ENCODE data around the gene LRRC58.
"Not testable (repeated sequence)": the region's sequence is repeated elsewhere in the genome, so short reads cannot be mapped to it uniquely, and the experiment has no call there.

Gene LRRC58

GRCh38 chr3:120311863-120312794 lies 37.0 kb downstream of the LRRC58 start:
- DNase-seq (ENCODE audit: insufficient read length, low spot score) (no peak), FAIRE-seq (no peak)
- TF ChIP-seq POLR2A (IDR thresholded peaks at IDR 0.05; ENCODE audit: low read depth, low read length) = no peak

- DNase-seq (ENCODE audit: insufficient read length, low spot score) (no peak), FAIRE-seq (no peak)
- TF ChIP-seq POLR2A (IDR thresholded peaks at IDR 0.05; ENCODE audit: low read depth, low read length) = no peak
These were observed 42.4 kb downstream of the LRRC58 start for GRCh38 chr3:120306519-120307455.

DNA sequence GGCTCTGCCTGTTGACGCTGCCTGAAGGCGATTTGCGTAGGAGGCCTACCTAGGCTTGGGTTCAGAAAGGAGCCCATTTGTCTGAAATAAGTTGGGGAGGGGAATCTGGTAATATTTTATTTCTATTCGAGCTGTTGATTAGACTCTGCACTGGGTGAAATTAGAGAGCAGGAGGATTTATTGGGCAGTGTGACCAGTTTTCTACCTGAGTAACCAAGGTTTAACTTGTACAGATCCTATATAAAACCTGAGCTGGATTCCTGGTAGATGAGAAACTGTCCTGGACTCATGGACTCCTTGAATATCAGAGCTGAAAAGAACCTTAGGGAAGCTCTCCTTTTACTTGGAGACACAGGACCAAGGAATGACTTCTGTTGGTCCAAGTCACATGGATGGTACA lies 44.5 kb downstream of the LRRC58 start:
- FAIRE-seq = no peak
- DNase-seq (ENCODE audit: insufficient read length, low spot score) = no peak
- TF ChIP-seq POLR2A (IDR thresholded peaks at IDR 0.05; ENCODE audit: low read depth, low read length) = no peak

DNA sequence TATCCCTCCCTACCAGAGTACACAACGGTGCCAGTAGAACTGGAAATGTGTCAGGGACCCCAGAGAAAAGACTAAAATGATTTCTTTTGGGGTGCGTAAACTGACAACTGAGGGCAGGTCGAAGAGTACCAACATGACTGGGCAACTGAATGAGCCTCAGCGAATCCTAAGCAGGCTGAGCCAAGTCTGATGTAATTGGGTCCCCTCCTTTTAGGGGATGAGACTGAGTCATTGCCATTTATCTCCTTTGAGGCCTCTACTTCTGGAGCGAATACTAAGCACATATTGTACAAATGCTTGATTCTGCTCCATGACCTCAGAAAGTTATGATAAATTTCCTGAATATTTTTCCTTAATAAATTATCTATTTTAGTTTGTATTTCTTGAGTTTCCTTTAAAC lies 46.8 kb downstream of the LRRC58 start:
- TF ChIP-seq POLR2A (IDR thresholded peaks at IDR 0.05; ENCODE audit: low read depth, low read length) = no peak
- DNase-seq (ENCODE audit: insufficient read length, low spot score) (no peak), FAIRE-seq (no peak)

GRCh38 chr3:120300971-120301370 lies 48.2 kb downstream of the LRRC58 start:
- FAIRE-seq (no peak), DNase-seq (ENCODE audit: insufficient read length, low spot score) (no peak)
- no peak for TF ChIP-seq POLR2A (IDR thresholded peaks at IDR 0.05; ENCODE audit: low read depth, low read length)

- TF ChIP-seq POLR2A (IDR thresholded peaks at IDR 0.05; ENCODE audit: low read depth, low read length) = no peak
- no peak for DNase-seq (ENCODE audit: insufficient read length, low spot score)
- FAIRE-seq = peak; percentile 6
These were observed 49.8 kb downstream of the LRRC58 start for GRCh38 chr3:120299403-120299802.

GRCh38 chr3:120298996-120299395 lies 50.2 kb downstream of the LRRC58 start:
- DNase-seq (ENCODE audit: insufficient read length, low spot score) = no peak
- no peak for TF ChIP-seq POLR2A (IDR thresholded peaks at IDR 0.05; ENCODE audit: low read depth, low read length)
- no peak for FAIRE-seq

GRCh38 chr3:120291552-120291951 lies 57.6 kb downstream of the LRRC58 start:
- FAIRE-seq; DNase-seq (ENCODE audit: insufficient read length, low spot score): not testable (repeated sequence)

GRCh38 chr3:120289636-120290035 lies 59.5 kb downstream of the LRRC58 start:
- FAIRE-seq (no peak), DNase-seq (ENCODE audit: insufficient read length, low spot score) (no peak)
- TF ChIP-seq POLR2A (IDR thresholded peaks at IDR 0.05; ENCODE audit: low read depth, low read length) = no peak

DNA sequence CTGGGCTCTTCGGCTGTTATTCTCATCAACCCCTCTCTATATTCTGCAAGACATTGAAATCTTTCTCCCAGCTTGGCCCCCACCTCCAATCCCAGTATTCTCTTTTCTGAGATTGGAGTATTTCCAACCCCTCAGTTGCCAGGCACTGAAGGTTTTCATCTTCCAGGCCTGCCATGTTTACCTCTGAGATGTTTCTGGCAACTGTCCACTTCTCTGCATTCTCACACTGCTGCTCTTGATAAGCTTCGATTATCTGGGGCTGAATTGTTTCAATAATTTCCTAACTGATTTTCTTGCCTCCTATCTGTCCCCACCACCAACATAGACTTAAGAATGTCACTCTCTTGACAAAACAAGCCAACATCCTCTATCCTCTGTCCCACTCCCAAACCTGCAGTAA lies 62.7 kb downstream of the LRRC58 start:
- no peak for DNase-seq (ENCODE audit: insufficient read length, low spot score)
- no peak for TF ChIP-seq POLR2A (IDR thresholded peaks at IDR 0.05; ENCODE audit: low read depth, low read length)

GRCh38 chr3:120285508-120285841 lies 63.7 kb downstream of the LRRC58 start:
- no peak for DNase-seq (ENCODE audit: insufficient read length, low spot score)
- FAIRE-seq = no peak
- no peak for TF ChIP-seq POLR2A (IDR thresholded peaks at IDR 0.05; ENCODE audit: low read depth, low read length)

More for the DNA sequence above, 62.7 kb downstream of the LRRC58 start:
- no peak for FAIRE-seq

DNA sequence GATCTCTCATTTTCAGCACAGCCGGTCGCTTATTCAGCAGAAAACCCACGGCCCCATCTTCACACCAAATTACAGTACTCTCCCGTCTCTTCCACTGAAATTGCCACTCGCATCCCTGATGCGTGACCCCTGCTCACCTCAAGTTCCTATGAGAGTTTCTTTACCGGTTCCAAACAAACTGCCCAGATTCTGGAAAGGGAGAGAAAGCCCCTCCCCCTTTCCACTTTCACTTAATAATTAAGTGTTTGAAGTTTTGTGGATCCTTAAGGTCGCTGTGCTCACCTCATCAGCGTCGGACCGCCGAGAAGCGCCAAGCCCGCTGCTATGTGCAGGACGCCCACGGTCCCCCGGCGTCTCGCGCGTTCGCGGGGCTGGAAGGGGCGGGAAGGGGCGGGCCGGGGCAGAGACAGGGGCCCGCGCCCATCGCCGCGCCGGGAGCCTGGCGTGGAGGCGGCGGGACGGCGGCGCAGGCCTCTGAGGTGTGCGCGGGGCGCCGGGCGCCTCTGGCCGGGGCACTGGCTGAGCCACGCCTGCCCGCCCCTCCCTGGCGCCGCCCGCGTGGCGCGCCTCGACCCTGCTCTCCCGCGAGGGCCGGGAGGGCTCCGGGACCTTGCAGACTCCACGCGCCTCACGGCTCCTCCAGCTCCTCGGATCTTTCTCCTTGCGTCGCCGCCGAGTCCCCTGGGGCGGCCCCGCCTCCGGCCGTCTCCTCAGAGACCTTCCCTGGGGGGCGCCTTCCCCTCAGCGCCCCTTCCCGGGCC lies 64.2 kb downstream of the LRRC58 start, which contains the start of gene GPR156:
Gene GPR156 (minus strand): TSS at position 476 of the 761 bp plus-strand sequence. CDS start 41,124 bp downstream, outside the sequence.
- no peak; the same call in 1 of the 2 replicates for TF ChIP-seq POLR2A (IDR thresholded peaks at IDR 0.05; ENCODE audit: low read depth, low read length)
- no peak for DNase-seq (ENCODE audit: insufficient read length, low spot score)
- FAIRE-seq = no peak

- DNase-seq (ENCODE audit: insufficient read length, low spot score) = no peak
- TF ChIP-seq POLR2A (IDR thresholded peaks at IDR 0.05; ENCODE audit: low read depth, low read length) = no peak
- FAIRE-seq = no peak
These were observed 67.9 kb downstream of the LRRC58 start for GRCh38 chr3:120281261-120281660.

Measured in H54 (cell line).